Measurements from ENCODE around the gene ESRRB. TPM values are rescaled to one million over a fixed set of nuclear protein-coding genes. Genes with fewer than 3 reads are reported as not detected.

The ESRRB gene
- total RNA-seq, 1 donor from 2014 or later = 0.15 TPM

DNA sequence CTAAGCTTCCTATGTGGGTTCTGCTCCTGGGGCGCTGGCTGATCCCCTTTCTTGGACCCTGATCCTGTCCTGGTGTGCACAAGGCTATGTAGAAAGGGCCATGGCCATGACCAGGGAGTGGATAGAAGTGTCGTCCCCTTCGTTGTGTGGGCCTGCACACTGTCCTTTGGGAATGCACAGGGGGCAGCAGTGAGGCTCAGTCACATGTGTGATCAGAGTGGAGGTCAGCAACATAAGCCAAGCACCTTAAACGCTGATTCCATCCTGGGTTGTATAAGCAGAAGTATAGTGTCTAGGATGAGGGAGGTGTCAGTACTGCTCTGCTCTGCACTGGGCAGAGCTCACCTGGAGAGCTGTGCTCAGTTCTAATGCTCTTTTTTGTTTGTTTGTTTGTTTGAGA lies 48.4 kb downstream of the ESRRB start:
- H3K4me3 Mint-ChIP-seq (ENCODE audit: unreplicated experiment) = no peak overlapping the region

GRCh38 chr14:76426161-76426696 lies 50.3 kb downstream of the ESRRB start:
- H3K9me3 Mint-ChIP-seq (ENCODE audit: low read depth) = no peaks in the 10 kb centered on the region

More for the DNA sequence above, 48.4 kb downstream of the ESRRB start:
- TF ChIP-seq, protein P1, sequence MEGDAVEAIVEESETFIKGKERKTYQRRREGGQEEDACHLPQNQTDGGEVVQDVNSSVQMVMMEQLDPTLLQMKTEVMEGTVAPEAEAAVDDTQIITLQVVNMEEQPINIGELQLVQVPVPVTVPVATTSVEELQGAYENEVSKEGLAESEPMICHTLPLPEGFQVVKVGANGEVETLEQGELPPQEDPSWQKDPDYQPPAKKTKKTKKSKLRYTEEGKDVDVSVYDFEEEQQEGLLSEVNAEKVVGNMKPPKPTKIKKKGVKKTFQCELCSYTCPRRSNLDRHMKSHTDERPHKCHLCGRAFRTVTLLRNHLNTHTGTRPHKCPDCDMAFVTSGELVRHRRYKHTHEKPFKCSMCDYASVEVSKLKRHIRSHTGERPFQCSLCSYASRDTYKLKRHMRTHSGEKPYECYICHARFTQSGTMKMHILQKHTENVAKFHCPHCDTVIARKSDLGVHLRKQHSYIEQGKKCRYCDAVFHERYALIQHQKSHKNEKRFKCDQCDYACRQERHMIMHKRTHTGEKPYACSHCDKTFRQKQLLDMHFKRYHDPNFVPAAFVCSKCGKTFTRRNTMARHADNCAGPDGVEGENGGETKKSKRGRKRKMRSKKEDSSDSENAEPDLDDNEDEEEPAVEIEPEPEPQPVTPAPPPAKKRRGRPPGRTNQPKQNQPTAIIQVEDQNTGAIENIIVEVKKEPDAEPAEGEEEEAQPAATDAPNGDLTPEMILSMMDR (IDR thresholded peaks at IDR 0.05) = no peak
- Mint-ChIP-seq H3K36me3 (ENCODE audit: low read depth) (no peaks in the 10 kb centered on the region), H3K4me1 (ENCODE audit: low read depth) (no peaks in the 10 kb centered on the region), H3K27me3 (ENCODE audit: low read depth) (peaks cover 8% of the 10 kb centered on the region), H3K9me3 (ENCODE audit: low read depth) (no peaks in the 10 kb centered on the region), H3K27ac (ENCODE audit: unreplicated experiment) (no peak overlapping the region)
- DNase-seq (ENCODE audit: low spot score) = no peak

GRCh38 chr14:76428611-76429010 lies 52.7 kb downstream of the ESRRB start:
- no peak for DNase-seq (ENCODE audit: low spot score)
- peaks cover 9% of the 10 kb centered on the region for H3K27me3 Mint-ChIP-seq (ENCODE audit: low read depth)
- TF ChIP-seq, protein P1 (IDR thresholded peaks at IDR 0.05) = no peak
- H3K4me3 Mint-ChIP-seq (ENCODE audit: unreplicated experiment) = no peak overlapping the region
- no peaks in the 10 kb centered on the region for H3K36me3 Mint-ChIP-seq (ENCODE audit: low read depth)
- no peak overlapping the region for H3K27ac Mint-ChIP-seq (ENCODE audit: unreplicated experiment)
- H3K9me3 Mint-ChIP-seq (ENCODE audit: low read depth) = no peaks in the 10 kb centered on the region
- H3K4me1 Mint-ChIP-seq (ENCODE audit: low read depth) = no peaks in the 10 kb centered on the region

More at GRCh38 chr14:76426161-76426696, 50.3 kb downstream of the ESRRB start:
- H3K4me1 Mint-ChIP-seq (ENCODE audit: low read depth) = no peaks in the 10 kb centered on the region
- H3K27me3 Mint-ChIP-seq (ENCODE audit: low read depth) = peaks cover 6% of the 10 kb centered on the region
- H3K27ac Mint-ChIP-seq (ENCODE audit: unreplicated experiment) = no peak overlapping the region
- H3K4me3 Mint-ChIP-seq (ENCODE audit: unreplicated experiment) = no peak overlapping the region
- TF ChIP-seq, protein P1 (IDR thresholded peaks at IDR 0.05) = no peak
- no peak for DNase-seq (ENCODE audit: low spot score)
- H3K36me3 Mint-ChIP-seq (ENCODE audit: low read depth) = no peaks in the 10 kb centered on the region

- TF ChIP-seq, protein P1 (IDR thresholded peaks at IDR 0.05) = no peak
- Mint-ChIP-seq H3K36me3 (ENCODE audit: low read depth) (no peaks in the 10 kb centered on the region), H3K4me3 (ENCODE audit: unreplicated experiment) (no peak overlapping the region), H3K9me3 (ENCODE audit: low read depth) (no peaks in the 10 kb centered on the region), H3K27ac (ENCODE audit: unreplicated experiment) (no peak overlapping the region), H3K27me3 (ENCODE audit: low read depth) (peaks cover 9% of the 10 kb centered on the region), H3K4me1 (ENCODE audit: low read depth) (no peaks in the 10 kb centered on the region)
- no peak for DNase-seq (ENCODE audit: low spot score)
Observed at GRCh38 chr14:76430017-76430416, 54.1 kb downstream of the ESRRB start.

- peaks cover 9% of the 10 kb centered on the region for H3K27me3 Mint-ChIP-seq (ENCODE audit: low read depth)
- H3K27ac Mint-ChIP-seq (ENCODE audit: unreplicated experiment) = no peak overlapping the region
- no peak for DNase-seq (ENCODE audit: low spot score)
- H3K4me1 Mint-ChIP-seq (ENCODE audit: low read depth) = no peaks in the 10 kb centered on the region
- TF ChIP-seq, protein P1 (IDR thresholded peaks at IDR 0.05) = no peak
- no peaks in the 10 kb centered on the region for H3K9me3 Mint-ChIP-seq (ENCODE audit: low read depth)
- no peak overlapping the region for H3K4me3 Mint-ChIP-seq (ENCODE audit: unreplicated experiment)
- H3K36me3 Mint-ChIP-seq (ENCODE audit: low read depth) = no peaks in the 10 kb centered on the region
Observed at GRCh38 chr14:76430475-76430980, 54.6 kb downstream of the ESRRB start.

Data from chondrocyte (in vitro differentiated cells).